Measurements from ENCODE around the gene HES5. TPM values are rescaled to one million over a fixed set of nuclear protein-coding genes. Genes with fewer than 3 reads are reported as not detected.

HES5 gene
- total RNA-seq, 1 experiment from 2014 or later, result not detected

- Mint-ChIP-seq H3K9me3 (no peaks in the 10 kb centered on the region), H3K4me3 (no peak overlapping the region; a peak in 1 of 5 replicates), H3K27me3 (ENCODE audit: low read depth) (no peaks in the 10 kb centered on the region), H3K27ac (no peak overlapping the region), H3K4me1 (no peaks in the 10 kb centered on the region), H3K36me3 (ENCODE audit: insufficient read depth in 1 of 3, low read depth in 3 of 3) (peaks cover 29 to 61% (median 56%) of the 10 kb centered on the region in 3 experiments)
- Histone ChIP-seq H3K4me1 (ENCODE audit: insufficient read depth, low read length) (no peaks in the 10 kb centered on the region), H3K79me2 (ENCODE audit: insufficient read depth, low read length) (no peaks in the 10 kb centered on the region), H2AFZ (ENCODE audit: low read length) (no peak overlapping the region), H2BK12ac (ENCODE audit: insufficient read length, low read depth, low read length) (no peak overlapping the region), H3K18ac (ENCODE audit: insufficient read length, low read depth, low read length) (no peak overlapping the region), H3K4ac (ENCODE audit: low read depth, low read length) (no peak overlapping the region), H3K56ac (ENCODE audit: insufficient read length, low read depth, low read length) (no peak overlapping the region), H3K9me3 (ENCODE audit: control insufficient read depth, low read depth, low read length) (no peaks in the 10 kb centered on the region), H4K91ac (ENCODE audit: insufficient read length, low read depth, low read length) (no peak overlapping the region), H3K79me1 (ENCODE audit: insufficient read depth, low read depth, low read length, poor library complexity, severe bottlenecking) (no peaks in the 10 kb centered on the region), H2BK5ac (ENCODE audit: insufficient read length, low read length) (no peak overlapping the region), H4K20me1 (ENCODE audit: control insufficient read depth, insufficient read depth, insufficient read length) (peaks cover 3% of the 10 kb centered on the region), H4K5ac (ENCODE audit: insufficient read length, low read depth, low read length) (no peak overlapping the region), H3K27me3 (ENCODE audit: insufficient read depth, low read length) (no peaks in the 10 kb centered on the region), H2BK120ac (ENCODE audit: low read depth, low read length, poor library complexity, severe bottlenecking) (no peak overlapping the region), H3K23ac (ENCODE audit: insufficient read length, low read depth, low read length) (no peak overlapping the region), H3K9ac (ENCODE audit: extremely low read depth, insufficient read length, low read length) (no peak overlapping the region), H2BK20ac (ENCODE audit: low read depth, low read length, poor library complexity, severe bottlenecking) (no peak overlapping the region), H3K4me2 (ENCODE audit: insufficient read depth, insufficient read length, low read length) (no peak overlapping the region), H2AK5ac (ENCODE audit: insufficient read length, low read length) (no peak overlapping the region), H3K14ac (ENCODE audit: insufficient read depth, low read length) (no peak overlapping the region), H4K8ac (replicated peaks; ENCODE audit: insufficient read length, low read depth, low read length) (no peak overlapping the region), H3T11ph (ENCODE audit: low read length) (no peak overlapping the region), H3K23me2 (ENCODE audit: insufficient read length, low read depth, low read length, poor library complexity, severe bottlenecking) (no peaks in the 10 kb centered on the region), H3K27ac (ENCODE audit: insufficient read length, low read depth, low read length) (no peak overlapping the region), H2BK15ac (ENCODE audit: low read depth, low read length) (no peak overlapping the region)
- WGBS (ENCODE audit: extremely low coverage, insufficient read length, low lambda C conversion rate), result no CpG with 5 or more reads among the region's 17 CpGs
- DNase-seq, result no peak
- TF ChIP-seq, protein P1, sequence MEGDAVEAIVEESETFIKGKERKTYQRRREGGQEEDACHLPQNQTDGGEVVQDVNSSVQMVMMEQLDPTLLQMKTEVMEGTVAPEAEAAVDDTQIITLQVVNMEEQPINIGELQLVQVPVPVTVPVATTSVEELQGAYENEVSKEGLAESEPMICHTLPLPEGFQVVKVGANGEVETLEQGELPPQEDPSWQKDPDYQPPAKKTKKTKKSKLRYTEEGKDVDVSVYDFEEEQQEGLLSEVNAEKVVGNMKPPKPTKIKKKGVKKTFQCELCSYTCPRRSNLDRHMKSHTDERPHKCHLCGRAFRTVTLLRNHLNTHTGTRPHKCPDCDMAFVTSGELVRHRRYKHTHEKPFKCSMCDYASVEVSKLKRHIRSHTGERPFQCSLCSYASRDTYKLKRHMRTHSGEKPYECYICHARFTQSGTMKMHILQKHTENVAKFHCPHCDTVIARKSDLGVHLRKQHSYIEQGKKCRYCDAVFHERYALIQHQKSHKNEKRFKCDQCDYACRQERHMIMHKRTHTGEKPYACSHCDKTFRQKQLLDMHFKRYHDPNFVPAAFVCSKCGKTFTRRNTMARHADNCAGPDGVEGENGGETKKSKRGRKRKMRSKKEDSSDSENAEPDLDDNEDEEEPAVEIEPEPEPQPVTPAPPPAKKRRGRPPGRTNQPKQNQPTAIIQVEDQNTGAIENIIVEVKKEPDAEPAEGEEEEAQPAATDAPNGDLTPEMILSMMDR (conservative IDR thresholded peaks at IDR 0.05), result no peak
Measured at GRCh38 chr1:2516124-2516523, 13.9 kb downstream of the HES5 start.
